PC-3 (cell line): Measurements from ENCODE around the gene LIN7B. TPM values are rescaled to one million over a fixed set of nuclear protein-coding genes. Genes with fewer than 3 reads are reported as not detected.

Experiments used
- ATAC-seq: fragments of 200-7000 bp; cut with Tn5 transposase; 2 replicates; pipeline ENCODE4 v1.9.1; 2020; ENCODE audit warnings: mild to moderate bottlenecking, moderate library complexity
- BruUV-seq: library from RNA; stranded (reverse); fragments of 400-500 nt; replicated peaks from 2 replicates; lab custom pipeline; 2021; lab: Mats Ljungman, UMichigan
- CTCF ChIA-PET: fragments of 300-600 bp; sonication (Branson Sonifier 250); formaldehyde crosslinking; loops from one replicate; lab custom pipeline; 2022; ENCODE audit warnings: antibody characterized with exemption; lab: Charles Lee
- POLR2A ChIA-PET: fragments of 300-600 bp; sonication (Branson Sonifier 250); formaldehyde crosslinking; loops from one replicate; lab custom pipeline; 2022; ENCODE audit warnings: antibody characterized with exemption; ENCODE audit not compliant: unreplicated experiment; lab: Charles Lee
- DNase-seq: peaks from one replicate; pipeline ENCODE4 v3.0.0-alpha.2; 2015
- H2AFZ ChIP-seq: fragments of 300-600 bp; sonication (generic); 2 replicates; pipeline ENCODE4 v1.6.0; 2016; ENCODE audit warnings: antibody characterized with exemption, low read length
- H3F3A ChIP-seq: fragments of 300-600 bp; sonication (generic); one replicate; pipeline ENCODE4 v1.6.0; 2017; ENCODE audit warnings: antibody characterized with exemption, low read length, control low read depth, mild to moderate bottlenecking; ENCODE audit not compliant: unreplicated experiment
- H3K27ac ChIP-seq: fragments of 300-600 bp; sonication (generic); 2 replicates; pipeline ENCODE4 v1.5.1; 2016; ENCODE audit warnings: mild to moderate bottlenecking, low read length
- H3K27me3 ChIP-seq: fragments of 300-600 bp; sonication (generic); 2 replicates; pipeline ENCODE4 v1.6.1; 2016; ENCODE audit warnings: low read length, mixed read lengths
- H3K36me3 ChIP-seq: fragments of 300-600 bp; sonication (generic); 2 replicates; pipeline ENCODE4 v1.6.1; 2016; ENCODE audit warnings: low read depth, mixed run types, low read length, mixed read lengths
- H3K4me1 ChIP-seq: fragments of 300-600 bp; sonication (generic); 2 replicates; pipeline ENCODE4 v1.5.1; 2016; ENCODE audit warnings: low read length; ENCODE audit not compliant: insufficient read depth
- H3K4me2 ChIP-seq: fragments of 300-600 bp; sonication (generic); 2 replicates; pipeline ENCODE4 v1.6.0; 2016; ENCODE audit warnings: low read length
- H3K4me3 ChIP-seq: fragments of 300-600 bp; sonication (generic); 2 replicates; pipeline ENCODE4 v1.5.1; 2016; ENCODE audit warnings: mild to moderate bottlenecking, low read length, mixed read lengths
- H3K79me2 ChIP-seq: fragments of 300-600 bp; sonication (generic); 2 replicates; pipeline ENCODE4 v1.6.1; 2017; ENCODE audit warnings: low read length, mixed read lengths
- H3K9ac ChIP-seq: fragments of 300-600 bp; sonication (generic); 2 replicates; pipeline ENCODE4 v1.6.0; 2016; ENCODE audit warnings: mild to moderate bottlenecking, low read length
- H3K9me2 ChIP-seq: fragments of 300-600 bp; sonication (generic); replicated peaks from 2 replicates; pipeline ENCODE4 v1.6.1; 2016; ENCODE audit warnings: mixed run types, low read length, mixed read lengths
- H3K9me3 ChIP-seq: fragments of 300-600 bp; sonication (generic); 2 replicates; pipeline ENCODE4 v1.6.1; 2016; ENCODE audit warnings: low read length, mixed read lengths
- H4K20me1 ChIP-seq: fragments of 300-600 bp; sonication (generic); 2 replicates; pipeline ENCODE4 v1.6.1; 2016; ENCODE audit warnings: low read length, mixed read lengths
- EZH2 ChIP-seq: fragments of 300-600 bp; sonication (generic); IDR thresholded peaks from one replicate; pipeline ENCODE4 v1.6.1; 2017; ENCODE audit warnings: antibody characterized with exemption, mild to moderate bottlenecking, low read length; ENCODE audit not compliant: unreplicated experiment
- EZH2phosphoT487 ChIP-seq: fragments of 300-600 bp; sonication (generic); IDR thresholded peaks from 2 replicates; pipeline ENCODE4 v1.6.1; 2018; ENCODE audit warnings: mild to moderate bottlenecking, antibody characterized with exemption, low read length, borderline replicate concordance
- intact Hi-C: fragments of 100-400 bp; cut with micrococcal nuclease; formaldehyde crosslinking; loops from 2 replicates; pipeline ENCODE4 v1.9.0; 2023
- total RNA-seq: library from RNA; depleted of rRNA; stranded (reverse); fragments of >200 nt; gene quantifications from 2 replicates; pipeline ENCODE4 v1.2.3, GENCODE V29; 2014
- TF ChIP-seq, protein P1 (sequence below): fragments of 300-600 bp; sonication (generic); conservative IDR thresholded peaks from 2 replicates; pipeline ENCODE4 v1.5.1; 2017; ENCODE audit warnings: antibody characterized with exemption, low read depth, mild to moderate bottlenecking, low read length

Gene LIN7B
- total RNA-seq, 1 experiment from 2014 or later = 11.6 TPM

DNA sequence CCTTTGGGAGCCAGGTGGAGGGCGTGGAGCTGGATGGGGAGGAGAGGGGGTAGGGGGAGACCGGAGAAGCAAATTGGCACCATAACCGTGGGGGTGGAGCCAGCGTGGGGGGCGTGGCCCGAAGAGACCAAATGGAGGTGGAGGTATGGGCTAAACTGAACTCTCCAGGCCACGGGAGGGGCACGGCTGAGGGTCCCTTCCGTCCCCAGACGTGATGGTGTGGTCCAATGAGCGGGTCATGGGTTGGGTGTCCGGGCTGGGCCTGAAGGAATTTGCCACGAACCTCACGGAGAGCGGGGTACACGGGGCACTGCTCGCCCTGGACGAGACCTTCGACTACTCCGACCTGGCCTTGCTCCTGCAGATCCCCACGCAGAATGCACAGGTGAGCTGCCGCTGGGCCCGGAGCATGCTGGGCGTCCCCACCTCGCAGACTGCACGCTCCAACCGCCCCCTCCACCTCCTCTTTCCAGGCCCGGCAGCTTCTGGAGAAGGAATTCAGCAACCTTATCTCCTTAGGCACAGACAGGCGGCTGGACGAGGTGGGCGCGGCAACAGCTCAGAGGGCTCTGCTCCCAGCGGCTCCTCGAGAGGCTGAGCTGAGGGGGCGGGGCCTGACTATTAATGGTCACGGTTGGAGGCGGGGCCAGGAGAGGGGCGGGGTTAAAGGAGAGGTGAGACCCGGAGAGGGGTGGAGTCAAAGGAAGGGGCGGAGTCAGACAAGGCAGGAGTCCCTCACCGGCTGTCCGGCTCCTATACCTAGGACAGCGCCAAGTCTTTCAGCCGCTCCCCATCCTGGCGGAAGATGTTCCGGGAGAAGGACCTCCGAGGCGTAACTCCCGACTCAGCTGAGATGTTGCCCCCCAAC, 34.8 kb downstream of the LIN7B start:
- Histone ChIP-seq H3K4me1 (peaks cover 25% of the 10 kb centered on the region), H3K27me3 (no peaks in the 10 kb centered on the region), H3K9me2 (no peaks in the 10 kb centered on the region), H4K20me1 (no peaks in the 10 kb centered on the region), H2AFZ (peak overlapping the region; percentile 70), H3K79me2 (no peaks in the 10 kb centered on the region), H3K36me3 (no peaks in the 10 kb centered on the region), H3K4me2 (peak overlapping the region; percentile 91), H3K4me3 (peak overlapping the region; percentile 71), H3K9me3 (no peaks in the 10 kb centered on the region), H3K27ac (peak overlapping the region; percentile 44; the same call in 1 of the 2 replicates), H3F3A (no peaks in the 10 kb centered on the region), H3K9ac (peak overlapping the region; percentile 75)
- BruUV-seq = no TSS peak
- ChIA-PET CTCF (interaction anchor here (0.6 to 2.0 kb wide), 4 partner anchors 21 to 74 kb away, joined by 4 to 11 read pairs (median 6); no protein-coding TSS in a partner anchor), POLR2A (interaction anchor here (0.6 to 0.7 kb wide), 3 partner anchors 50 to 181 kb away, joined by 4 to 18 read pairs (median 5); no protein-coding TSS in a partner anchor)
- intact Hi-C loops = no loop called here
- peak; percentile 99 for DNase-seq
- TF ChIP-seq EZH2 (no peak), EZH2phosphoT487 (no peak)
- TF ChIP-seq, protein P1, sequence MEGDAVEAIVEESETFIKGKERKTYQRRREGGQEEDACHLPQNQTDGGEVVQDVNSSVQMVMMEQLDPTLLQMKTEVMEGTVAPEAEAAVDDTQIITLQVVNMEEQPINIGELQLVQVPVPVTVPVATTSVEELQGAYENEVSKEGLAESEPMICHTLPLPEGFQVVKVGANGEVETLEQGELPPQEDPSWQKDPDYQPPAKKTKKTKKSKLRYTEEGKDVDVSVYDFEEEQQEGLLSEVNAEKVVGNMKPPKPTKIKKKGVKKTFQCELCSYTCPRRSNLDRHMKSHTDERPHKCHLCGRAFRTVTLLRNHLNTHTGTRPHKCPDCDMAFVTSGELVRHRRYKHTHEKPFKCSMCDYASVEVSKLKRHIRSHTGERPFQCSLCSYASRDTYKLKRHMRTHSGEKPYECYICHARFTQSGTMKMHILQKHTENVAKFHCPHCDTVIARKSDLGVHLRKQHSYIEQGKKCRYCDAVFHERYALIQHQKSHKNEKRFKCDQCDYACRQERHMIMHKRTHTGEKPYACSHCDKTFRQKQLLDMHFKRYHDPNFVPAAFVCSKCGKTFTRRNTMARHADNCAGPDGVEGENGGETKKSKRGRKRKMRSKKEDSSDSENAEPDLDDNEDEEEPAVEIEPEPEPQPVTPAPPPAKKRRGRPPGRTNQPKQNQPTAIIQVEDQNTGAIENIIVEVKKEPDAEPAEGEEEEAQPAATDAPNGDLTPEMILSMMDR = no peak
- ATAC-seq = peak; percentile 70

DNA sequence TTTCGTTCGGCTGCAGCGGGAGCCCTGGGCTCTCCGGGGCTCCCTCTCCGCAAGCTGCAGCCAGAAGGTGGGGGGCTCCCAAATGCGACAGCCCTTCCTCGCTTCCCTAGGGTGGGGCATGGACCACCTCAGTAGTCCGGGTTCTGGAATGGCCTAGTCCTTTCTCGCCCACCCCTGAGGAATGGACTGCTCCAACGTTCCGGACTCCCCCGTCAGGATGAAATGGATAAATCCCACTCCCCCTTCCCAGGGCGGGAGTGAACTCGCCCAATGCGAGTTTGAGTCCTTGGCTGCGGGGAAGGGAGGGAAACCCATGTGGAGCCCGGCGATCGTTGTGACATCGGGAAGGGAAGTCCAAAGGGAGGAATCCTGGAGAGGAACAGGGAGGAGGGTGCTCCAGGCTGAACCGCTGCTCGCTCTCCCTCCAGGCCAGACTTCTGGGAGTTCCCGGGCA, 35.5 kb downstream of the LIN7B start:
- no peaks in the 10 kb centered on the region for H3K9me2 ChIP-seq
- POLR2A ChIA-PET = interaction anchor here (0.6 kb wide), 1 partner anchor 49 kb away, joined by 5 read pairs; no protein-coding TSS in a partner anchor
- intact Hi-C loops = loop anchor here (1.0 kb wide), 1 partner anchor 50 kb away; no protein-coding TSS in a partner anchor
- H3K27me3 ChIP-seq = no peaks in the 10 kb centered on the region
- peak; percentile 4 for ATAC-seq
- H3K79me2 ChIP-seq = no peaks in the 10 kb centered on the region
- peak overlapping the region; percentile 91 for H3K4me2 ChIP-seq
- H3F3A ChIP-seq = no peaks in the 10 kb centered on the region
- H4K20me1 ChIP-seq = no peaks in the 10 kb centered on the region
- peak overlapping the region; percentile 70 for H2AFZ ChIP-seq
- H3K4me1 ChIP-seq = peaks cover 25% of the 10 kb centered on the region
- BruUV-seq = TSS peak; percentile 88
- DNase-seq = peak; percentile 74
- H3K9me3 ChIP-seq = no peaks in the 10 kb centered on the region
- H3K9ac ChIP-seq = peak overlapping the region; percentile 75
- CTCF ChIA-PET = interaction anchor here (1.1 to 2.0 kb wide), 3 partner anchors 22 to 59 kb away, joined by 5 to 11 read pairs (median 6); no protein-coding TSS in a partner anchor
- peak overlapping the region; percentile 44 for H3K27ac ChIP-seq
- H3K4me3 ChIP-seq = peak overlapping the region; percentile 71
- H3K36me3 ChIP-seq = no peaks in the 10 kb centered on the region
- no peak for TF ChIP-seq EZH2
- no peak for TF ChIP-seq EZH2phosphoT487
